DMS53 treated with DMSO at 0.1 percent for 48 hours (cell line): ENCODE results near the gene VENTX.
"Not testable (repeated sequence)": the region's sequence is repeated elsewhere in the genome, so short reads cannot be mapped to it uniquely, and the experiment has no call there.

ENCODE experiments used
- DNase-seq: peaks from one replicate; lab custom pipeline; 2025; ENCODE audit not compliant: unreplicated experiment; lab: John Stamatoyannopoulos, UW

The VENTX gene

GRCh38 chr10:133234796-133235195 is 2.9 kb upstream of the VENTX start:
- DNase-seq: not testable (repeated sequence)

DNA sequence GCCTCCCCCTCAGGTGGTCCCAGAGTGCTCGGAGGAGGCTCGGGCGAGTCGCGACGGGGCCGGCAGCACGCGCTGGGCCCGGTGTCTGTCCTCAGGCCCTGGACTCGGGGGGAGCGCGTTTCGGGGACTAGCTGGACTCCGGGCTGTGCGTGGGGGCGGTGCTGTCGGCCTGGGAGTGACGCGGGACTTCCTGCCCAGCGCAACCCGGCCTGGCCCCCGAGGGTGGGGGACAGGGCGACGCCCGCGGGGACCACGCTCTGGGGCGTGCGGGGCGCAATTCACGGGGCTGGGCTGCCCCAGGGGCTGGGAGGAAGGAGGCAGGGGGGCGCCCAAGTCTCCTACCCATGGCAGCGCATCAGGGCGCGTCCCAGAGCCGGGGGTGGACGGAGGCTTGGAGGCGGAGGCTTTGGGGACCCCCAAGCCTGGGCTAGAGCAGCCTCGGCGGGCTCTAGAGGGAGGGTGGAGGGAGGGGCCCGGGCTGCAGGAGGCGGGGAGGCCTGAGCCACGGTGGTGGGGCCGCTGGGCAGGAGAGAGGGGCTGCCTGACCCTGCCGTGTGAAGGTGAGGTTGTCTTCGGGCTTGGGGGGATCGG is 2.3 kb upstream of the VENTX start:
- no peak for DNase-seq

GRCh38 chr10:133235932-133236331 is 1.7 kb upstream of the VENTX start:
- no peak for DNase-seq

- DNase-seq: no peak
Observed at GRCh38 chr10:133236401-133237240, 1.0 kb upstream of the VENTX start.

DNA sequence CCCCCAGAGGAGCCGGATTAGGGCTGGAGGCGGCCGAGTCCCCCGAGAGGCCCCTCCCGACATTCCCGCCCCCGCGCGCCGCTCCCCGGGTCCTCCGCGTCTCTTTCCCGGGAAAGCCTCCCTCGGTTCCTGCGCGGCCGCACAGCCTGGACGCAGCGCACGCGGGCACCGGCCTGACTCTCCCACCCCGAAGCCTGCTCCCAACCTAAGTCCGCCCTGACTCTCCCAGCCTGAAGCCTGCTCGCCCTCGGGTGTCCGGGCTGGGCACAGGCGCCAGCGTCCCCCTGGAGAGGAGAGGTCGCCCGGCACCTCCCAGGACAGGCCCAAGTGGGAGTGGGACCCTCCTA is 441 bp upstream of the VENTX start:
- DNase-seq: no peak

DNA sequence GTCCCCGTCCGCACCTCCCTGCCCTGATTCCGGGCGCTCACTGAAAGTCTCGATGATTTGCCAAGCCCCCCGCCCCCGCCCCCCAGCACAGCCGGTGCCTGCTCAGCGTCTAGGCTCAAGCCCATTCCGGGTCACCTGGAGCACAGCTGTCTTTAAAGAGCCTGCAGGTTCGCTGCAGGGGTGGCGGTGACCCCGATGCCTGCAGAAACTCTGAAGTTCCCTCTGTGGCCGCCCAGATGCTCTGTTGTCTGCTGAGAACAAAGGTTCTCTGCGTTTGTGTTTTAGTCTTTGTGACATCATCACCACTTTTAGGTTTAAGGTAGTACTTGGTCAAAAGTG is 780 bp downstream of the VENTX start:
- DNase-seq: no peak

- DNase-seq: no peak
Observed at GRCh38 chr10:133239990-133240389, 2.3 kb downstream of the VENTX start.

- no peak for DNase-seq
Observed at GRCh38 chr10:133241501-133242205, 4.0 kb downstream of the VENTX start.

DNA sequence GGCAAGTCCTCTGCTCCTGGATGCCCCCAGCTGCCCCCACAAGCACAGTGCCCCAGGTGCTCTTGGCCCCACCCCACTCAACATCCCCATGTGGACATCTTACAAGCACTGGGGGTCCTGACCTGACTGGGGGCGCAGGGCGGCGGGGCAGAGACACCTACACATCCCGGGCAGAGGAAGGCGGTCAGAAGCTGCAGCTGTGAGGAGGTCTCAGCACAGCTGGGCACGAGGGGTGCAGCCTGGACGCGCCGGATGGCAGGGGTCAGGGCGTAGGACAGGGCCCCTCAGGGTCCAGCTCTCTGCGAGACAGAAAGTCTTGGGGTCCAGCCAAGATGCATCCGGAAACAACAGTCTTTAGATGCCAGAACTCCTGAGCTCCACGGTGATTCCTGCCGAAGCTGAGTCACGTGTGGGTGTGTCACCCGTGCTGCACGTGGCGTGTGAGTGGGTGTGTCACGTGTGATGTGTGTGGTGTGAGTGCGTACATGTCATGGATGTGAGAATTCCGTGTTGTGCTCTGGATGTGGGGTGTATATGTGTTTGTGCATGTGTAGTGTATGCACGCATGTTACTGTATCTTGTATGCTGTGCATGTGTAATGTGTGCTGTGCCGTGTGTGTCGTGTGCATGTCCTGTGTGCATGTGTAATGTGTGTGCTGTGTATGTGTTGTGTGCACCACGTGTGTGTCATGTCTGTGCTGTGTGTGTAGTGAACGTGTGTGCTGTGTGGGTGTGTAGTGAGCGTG is 5.1 kb downstream of the VENTX start:
- DNase-seq: no peak

- no peak for DNase-seq
Observed at GRCh38 chr10:133243593-133243992, 5.9 kb downstream of the VENTX start.

GRCh38 chr10:133245439-133246235 is 8.0 kb downstream of the VENTX start:
- no peak for DNase-seq

DNA sequence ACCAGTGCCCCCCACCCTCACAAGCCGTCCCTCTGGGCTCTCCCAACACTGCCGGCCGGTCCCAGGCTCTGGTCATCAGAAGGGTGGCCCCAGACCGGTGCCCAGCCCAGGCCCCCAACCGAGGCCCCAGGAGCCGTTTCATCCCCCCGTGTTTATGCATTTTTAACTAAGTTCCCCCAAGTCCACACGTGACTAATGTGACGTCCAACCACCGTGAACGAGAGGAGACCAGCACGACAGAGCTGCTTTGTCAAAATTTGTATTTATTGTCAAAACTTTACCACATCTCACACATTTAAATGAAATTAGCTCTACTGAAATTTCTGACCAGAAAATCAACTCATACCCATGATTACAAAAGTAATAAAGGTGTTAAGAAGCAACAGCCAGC is 8.6 kb downstream of the VENTX start:
- no peak for DNase-seq

GRCh38 chr10:133247681-133248333 is 10.2 kb downstream of the VENTX start:
- DNase-seq: no peak

DNA sequence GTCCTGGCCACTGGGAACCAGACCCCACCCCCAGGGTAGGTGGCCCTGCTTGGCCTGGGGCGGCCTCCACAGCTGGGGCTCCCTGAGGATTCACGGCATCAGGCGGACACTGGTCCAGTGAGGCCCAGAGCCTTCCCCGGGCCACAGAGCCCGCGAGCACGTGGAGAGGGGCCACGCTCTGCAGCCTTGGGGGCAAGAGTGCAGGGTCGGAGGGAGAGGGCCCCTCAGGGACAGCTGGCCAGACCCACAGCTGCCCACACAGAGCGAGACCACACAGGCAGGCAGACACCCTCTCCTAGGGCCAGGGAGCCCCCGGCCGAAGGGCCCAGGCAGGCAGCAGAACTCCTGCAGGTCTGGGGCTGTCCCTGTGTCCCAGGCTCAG is 10.7 kb downstream of the VENTX start:
- DNase-seq: no peak

- no peak for DNase-seq
Observed at GRCh38 chr10:133249094-133249780, 11.6 kb downstream of the VENTX start.

- no peak for DNase-seq
Observed at GRCh38 chr10:133249975-133250754, 12.5 kb downstream of the VENTX start.

DNA sequence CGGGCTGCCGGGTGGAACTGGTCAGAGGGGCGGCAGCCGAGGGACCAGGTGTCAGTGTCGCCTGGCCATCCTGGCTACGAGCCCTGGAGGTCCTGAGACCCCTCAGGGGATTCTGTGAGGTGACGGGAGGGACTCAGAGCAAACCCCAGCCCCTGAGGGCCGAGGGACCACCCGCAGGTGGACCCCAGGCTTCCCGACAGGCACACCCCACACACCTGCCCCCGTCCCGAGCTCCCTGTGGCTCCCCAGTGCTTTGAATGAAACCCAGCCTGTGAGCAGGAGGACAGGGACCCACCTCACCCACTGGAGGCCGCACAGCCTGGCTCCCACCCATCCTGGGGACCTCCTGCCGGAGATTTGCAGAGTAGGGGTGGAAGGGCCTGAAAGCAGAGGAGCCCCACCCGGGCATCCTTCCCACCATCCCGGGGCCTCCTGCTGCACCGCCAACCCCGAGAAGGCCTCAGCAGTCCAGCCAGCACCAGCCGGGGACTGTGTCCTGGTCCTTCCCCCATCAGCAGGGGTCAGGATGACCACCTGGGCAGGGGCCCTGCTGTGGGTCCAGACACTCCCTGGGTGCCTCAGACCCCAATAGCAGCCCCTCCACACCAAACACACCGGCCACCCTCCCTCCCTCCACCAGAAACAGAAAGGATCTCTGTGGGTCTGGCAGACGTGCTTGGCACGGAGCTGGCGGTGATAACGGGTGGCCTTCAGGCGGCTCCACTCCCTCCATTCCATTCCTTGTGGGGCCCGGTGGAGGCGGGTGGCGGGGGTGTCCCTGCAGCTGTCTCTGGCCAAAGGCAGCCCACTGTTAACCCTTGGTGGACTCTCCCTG is 13.9 kb downstream of the VENTX start:
- DNase-seq: no peak

- DNase-seq: no peak
Observed at GRCh38 chr10:133252223-133252552, 14.5 kb downstream of the VENTX start.
